PC-9 (cell line): ENCODE measurements around the gene ATP10A. TPM values are rescaled to one million over a fixed set of nuclear protein-coding genes. Genes with fewer than 3 reads are reported as not detected.

ENCODE experiments used
- BruUV-seq: library from RNA; stranded (reverse); fragments of 400-500 nt; replicated peaks from 2 replicates; lab custom pipeline; 2021; lab: Mats Ljungman, UMichigan
- CTCF ChIA-PET: fragments of 300-600 bp; sonication (Branson Sonifier 250); formaldehyde crosslinking; loops from one replicate; lab custom pipeline; 2022; ENCODE audit warnings: antibody characterized with exemption; lab: Charles Lee
- POLR2A ChIA-PET: fragments of 300-600 bp; sonication (Branson Sonifier 250); formaldehyde crosslinking; loops from one replicate; lab custom pipeline; 2022; ENCODE audit warnings: antibody characterized with exemption; ENCODE audit not compliant: unreplicated experiment; lab: Charles Lee
- DNase-seq, 2 experiments: peaks; one replicate each; pipeline versions ENCODE4 v3.0.0 to v3.0.0-alpha.2; 2015 to 2022; ENCODE audit warnings: mixed read lengths in 1 of 2
- H2AFZ ChIP-seq: fragments of 200-600 bp; sonication (generic); 2 replicates; pipeline ENCODE4 v1.8.1; 2017; ENCODE audit warnings: antibody characterized with exemption
- H3F3A ChIP-seq: fragments of 200-600 bp; sonication (generic); 2 replicates; pipeline ENCODE4 v1.8.1; 2017; ENCODE audit warnings: antibody characterized with exemption, mild to moderate bottlenecking, low read depth; ENCODE audit not compliant: insufficient read depth
- H3K27ac ChIP-seq: fragments of 200-600 bp; sonication (generic); 2 replicates; pipeline ENCODE4 v1.6.1; 2016; ENCODE audit warnings: mixed run types
- H3K27me3 ChIP-seq: fragments of 200-600 bp; sonication (generic); 2 replicates; pipeline ENCODE4 v1.6.1; 2016; ENCODE audit warnings: low read depth, mixed run types; ENCODE audit not compliant: insufficient read depth
- H3K36me3 ChIP-seq: fragments of 200-600 bp; sonication (generic); 2 replicates; pipeline ENCODE4 v1.6.1; 2016; ENCODE audit warnings: low read depth, mixed run types
- H3K4me1 ChIP-seq: fragments of 200-600 bp; sonication (generic); replicated peaks from 2 replicates; pipeline ENCODE4 v1.6.1; 2016; ENCODE audit warnings: mixed run types; ENCODE audit not compliant: insufficient read depth
- H3K4me2 ChIP-seq: fragments of 200-600 bp; sonication (generic); 2 replicates; pipeline ENCODE4 v1.6.1; 2017; ENCODE audit warnings: mixed run types
- H3K4me3 ChIP-seq: fragments of 200-600 bp; sonication (generic); 2 replicates; pipeline ENCODE4 v1.6.1; 2016; ENCODE audit warnings: mixed run types
- H3K79me2 ChIP-seq: fragments of 200-600 bp; sonication (generic); 2 replicates; pipeline ENCODE4 v1.6.1; 2017; ENCODE audit warnings: low read depth, mixed run types
- H3K9me2 ChIP-seq: fragments of 200-600 bp; sonication (generic); 2 replicates; pipeline ENCODE4 v1.8.1; 2017; ENCODE audit warnings: mild to moderate bottlenecking; ENCODE audit not compliant: insufficient read depth
- H3K9me3 ChIP-seq: fragments of 200-600 bp; sonication (generic); 2 replicates; pipeline ENCODE4 v1.8.1; 2016; ENCODE audit warnings: low read depth; ENCODE audit not compliant: insufficient read depth
- H4K20me1 ChIP-seq: fragments of 200-600 bp; sonication (generic); 2 replicates; pipeline ENCODE4 v1.8.1; 2017; ENCODE audit not compliant: insufficient read depth
- CTCF ChIP-seq: fragments of 200-600 bp; sonication (generic); conservative IDR thresholded peaks from 2 replicates; pipeline ENCODE4 v1.6.1; 2017; ENCODE audit warnings: mixed run types, antibody characterized with exemption, mild to moderate bottlenecking, moderate library complexity
- EZH2 ChIP-seq: fragments of 200-600 bp; sonication (generic); IDR thresholded peaks from 2 replicates; pipeline ENCODE4 v1.8.0; 2017; ENCODE audit warnings: antibody characterized with exemption, low read depth
- intact Hi-C: fragments of 100-400 bp; cut with micrococcal nuclease; formaldehyde crosslinking; loops from one replicate; pipeline ENCODE4 v1.10.0; 2022; ENCODE audit not compliant: unreplicated experiment
- total RNA-seq: library from RNA; stranded (reverse); gene quantifications from 2 replicates; pipeline ENCODE4 v1.2.3, GENCODE V29; 2021

Gene ATP10A
- total RNA-seq, 1 experiment from 2014 or later: not detected

DNA sequence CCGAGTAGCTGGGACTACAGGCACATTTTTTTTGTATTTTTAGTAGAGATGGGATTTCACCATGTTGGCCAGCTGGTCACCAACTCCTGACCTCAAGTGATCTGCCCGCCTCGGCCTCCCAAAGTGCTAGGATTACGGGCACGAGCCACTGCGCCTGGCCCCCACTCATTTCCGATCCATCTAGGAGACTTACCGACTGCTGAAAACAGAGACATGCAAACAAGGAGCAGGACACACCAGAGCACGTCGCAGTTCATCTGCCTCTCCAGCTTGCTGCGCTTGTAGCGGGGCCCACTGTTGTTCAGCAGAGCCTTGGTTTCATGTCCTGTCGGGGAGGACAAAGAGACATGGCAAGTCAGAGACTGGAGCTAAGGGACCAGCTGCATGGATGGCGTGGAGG lies 137.4 kb downstream of the ATP10A start:
- intact Hi-C loops: no loop called here
- ChIA-PET CTCF (no interaction called here), POLR2A (no interaction called here)
- H3K36me3 ChIP-seq: no peaks in the 10 kb centered on the region
- H4K20me1 ChIP-seq: no peaks in the 10 kb centered on the region
- no peak for DNase-seq
- no peak overlapping the region for H2AFZ ChIP-seq
- no peak overlapping the region for H3K4me3 ChIP-seq
- H3K4me2 ChIP-seq: no peak overlapping the region
- no TSS peak for BruUV-seq
- peaks cover 34% of the 10 kb centered on the region; the same call in 1 of the 2 replicates for H3K27me3 ChIP-seq
- no peaks in the 10 kb centered on the region for H3K9me2 ChIP-seq
- TF ChIP-seq EZH2 (no peak), CTCF (no peak)
- no peaks in the 10 kb centered on the region for H3F3A ChIP-seq
- no peaks in the 10 kb centered on the region for H3K79me2 ChIP-seq
- H3K27ac ChIP-seq: no peak overlapping the region
- no peaks in the 10 kb centered on the region for H3K9me3 ChIP-seq
- H3K4me1 ChIP-seq: no peaks in the 10 kb centered on the region

DNA sequence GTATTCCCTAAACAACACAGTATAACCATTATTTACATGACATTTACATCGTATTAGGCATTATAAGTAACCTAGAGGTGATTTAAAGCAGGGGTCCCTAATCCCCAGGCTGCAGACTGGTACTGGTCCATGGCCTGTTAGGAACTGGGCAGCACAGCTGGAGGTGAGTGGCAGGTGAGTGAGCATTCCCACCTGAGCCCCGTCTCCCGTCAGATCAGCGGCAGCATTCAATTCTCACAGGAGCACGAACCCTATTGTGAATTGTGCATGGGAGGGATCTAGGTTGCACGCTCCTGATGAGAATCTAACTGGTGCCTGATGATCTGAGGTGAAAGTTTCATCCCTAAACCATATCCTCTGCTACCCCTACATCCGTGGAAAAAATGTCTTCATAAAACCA lies 138.2 kb downstream of the ATP10A start:
- intact Hi-C loops: no loop called here
- Histone ChIP-seq H3K4me3 (no peak overlapping the region), H3K4me1 (no peaks in the 10 kb centered on the region), H3K9me2 (no peaks in the 10 kb centered on the region), H2AFZ (no peak overlapping the region), H3F3A (no peaks in the 10 kb centered on the region), H4K20me1 (no peaks in the 10 kb centered on the region), H3K9me3 (no peaks in the 10 kb centered on the region), H3K36me3 (no peaks in the 10 kb centered on the region), H3K4me2 (no peak overlapping the region), H3K27me3 (peaks cover 41% of the 10 kb centered on the region; the same call in 1 of the 2 replicates), H3K79me2 (no peaks in the 10 kb centered on the region), H3K27ac (no peak overlapping the region)
- ChIA-PET CTCF (no interaction called here), POLR2A (no interaction called here)
- BruUV-seq: no TSS peak
- DNase-seq: no peak
- no peak for TF ChIP-seq CTCF
- no peak for TF ChIP-seq EZH2

DNA sequence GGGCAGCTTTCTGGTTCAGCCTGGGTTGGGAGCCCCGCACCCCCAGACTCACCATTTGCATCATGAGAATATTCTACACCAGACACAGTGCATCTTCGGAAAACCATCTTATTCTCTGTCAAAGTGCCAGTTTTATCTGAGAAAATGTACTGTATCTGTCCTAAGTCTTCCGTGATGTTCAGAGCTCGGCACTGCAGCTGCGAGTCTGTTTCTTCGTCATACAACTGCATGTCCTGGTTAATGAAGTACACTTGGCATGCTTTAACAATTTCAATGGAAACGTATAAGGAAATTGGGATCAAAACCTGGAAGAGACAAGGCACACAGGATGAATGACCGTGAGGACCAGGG lies 141.5 kb downstream of the ATP10A start:
- Histone ChIP-seq H3K27ac (no peak overlapping the region), H4K20me1 (no peaks in the 10 kb centered on the region), H3K4me1 (no peaks in the 10 kb centered on the region), H2AFZ (no peak overlapping the region), H3K9me3 (no peaks in the 10 kb centered on the region), H3K9me2 (no peaks in the 10 kb centered on the region), H3K4me2 (no peak overlapping the region), H3K27me3 (peaks cover 46% of the 10 kb centered on the region; the same call in 1 of the 2 replicates), H3K79me2 (no peaks in the 10 kb centered on the region), H3K36me3 (no peaks in the 10 kb centered on the region), H3K4me3 (no peak overlapping the region), H3F3A (no peaks in the 10 kb centered on the region)
- POLR2A ChIA-PET: no interaction called here
- DNase-seq: no peak
- intact Hi-C loops: no loop called here
- no TSS peak for BruUV-seq
- TF ChIP-seq CTCF (no peak), EZH2 (no peak)
- CTCF ChIA-PET: no interaction called here
